Kidney (tissue), 14 donors: ENCODE measurements around the gene KICS2. TPM values are rescaled to one million over a fixed set of nuclear protein-coding genes. Genes with fewer than 3 reads are reported as not detected.

Experiments used
- DNase-seq, 5 donors: peaks; one replicate each; pipeline ENCODE4 v3.0.0-alpha.2; 2013 to 2020
- FAIRE-seq: peaks from 2 replicates; lab custom pipeline; 2012; peaks lifted over from hg19 to GRCh38; lab: Jason Lieb, UNC
- H3K27ac ChIP-seq, 2 donors: one replicate each; pipeline ENCODE4 v1.7.0; 2013; ENCODE audit warnings: low read depth in 2 of 2, low read length in 2 of 2, inconsistent platforms in 1 of 2
- H3K27me3 ChIP-seq: one replicate; pipeline ENCODE4 v1.7.1; 2013; ENCODE audit warnings: low read length, inconsistent platforms; ENCODE audit not compliant: control insufficient read depth, insufficient read depth
- H3K36me3 ChIP-seq, 3 donors: one replicate each; pipeline versions ENCODE4 v1.7.0 to v1.7.1; 2013; ENCODE audit warnings: low read length in 3 of 3, control low read depth in 1 of 3, inconsistent platforms in 1 of 3; ENCODE audit not compliant: insufficient read depth in 3 of 3, control insufficient read depth in 2 of 3
- H3K4me1 ChIP-seq, 3 donors: one replicate each; pipeline versions ENCODE4 v1.7.0 to v1.7.1; 2013; ENCODE audit warnings: low read length in 3 of 3, inconsistent platforms in 1 of 3, low read depth in 1 of 3; ENCODE audit not compliant: control insufficient read depth in 2 of 3, insufficient read depth in 2 of 3
- H3K4me3 ChIP-seq, 3 donors: one replicate each; pipeline versions ENCODE4 v1.7.0 to v1.8.1; 2013; ENCODE audit warnings: low read length in 3 of 3, control low read depth in 1 of 3, inconsistent platforms in 1 of 3
- H3K9ac ChIP-seq, 3 donors: one replicate each; pipeline versions ENCODE4 v1.7.0 to v1.7.1; 2013; ENCODE audit warnings: low read length in 3 of 3, control low read depth in 1 of 3, inconsistent platforms in 1 of 3
- H3K9me3 ChIP-seq, 3 donors: one replicate each; pipeline versions ENCODE4 v1.7.0 to v1.7.1; 2013; ENCODE audit warnings: low read length in 3 of 3, control low read depth in 1 of 3, inconsistent platforms in 1 of 3; ENCODE audit not compliant: control insufficient read depth in 2 of 3, insufficient read depth in 1 of 3
- intact Hi-C: fragments of 100-400 bp; cut with DNase I; formaldehyde crosslinking; loops from one replicate; pipeline ENCODE4 v1.11.1; 2022
- polyA plus RNA-seq: library from polyadenylated mRNA; stranded (reverse); fragments of 350-450 nt; fragmentation: Illumina TruSeq; extraction: RNeasy Lipid Tissue Mini Kit (QIAGEN cat#74804); gene quantifications from one replicate; pipeline ENCODE4 v1.2.3, GENCODE V29; 2014; ENCODE audit warnings: low read depth, low replicate concordance; ENCODE audit not compliant: insufficient read depth
- total RNA-seq: library from RNA; stranded (reverse); fragmentation: NEBNext Ultra II Directional; extraction: Animal tissue kit (Norgen Biotek cat#: 25700); gene quantifications from one replicate; pipeline ENCODE4 v1.2.1, GENCODE V29; 2021
- TF ChIP-seq, protein P1 (sequence below): IDR thresholded peaks from 3 replicates; pipeline ENCODE4 v1.5.1; 2012; ENCODE audit warnings: mild to moderate bottlenecking, moderate library complexity, borderline replicate concordance; ENCODE audit not compliant: insufficient read depth; ENCODE audit errors: extremely low read depth
- donor health status: control.
- donor health status: control.
- donor health status: control.
- donor health status: control.
- donor health status: control.
- donor health status: DM: yes; HTN: yes; CAD: no.
- donor health status: Normal renal cell carcinoma (clear cell type).

KICS2 gene
- total and polyA plus RNA-seq, 2 donors from 2014 or later, result 5.6 to 9.8 TPM

DNA sequence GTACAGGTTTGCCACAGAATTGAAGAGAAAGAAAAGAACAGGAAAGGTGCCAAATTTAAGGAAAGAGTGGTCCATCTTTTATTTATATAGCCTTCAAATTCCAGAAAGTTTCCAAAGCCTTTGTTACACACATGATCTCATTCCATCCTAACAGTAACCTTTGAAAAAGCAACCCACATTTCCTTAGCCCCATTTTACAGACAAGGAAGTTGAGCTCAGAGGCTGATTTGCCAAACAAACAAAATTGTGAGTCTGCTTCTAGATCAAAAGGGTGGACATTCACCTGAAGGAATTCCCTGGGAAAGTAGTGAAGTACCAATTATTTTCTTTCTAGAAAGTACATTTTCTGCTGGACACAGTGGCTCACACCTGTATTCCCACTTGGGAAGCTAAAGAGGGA, 32.0 kb downstream of the KICS2 start:
- peaks cover 0 to 8% (median 5%) of the 10 kb centered on the region in 3 donors for H3K36me3 ChIP-seq
- TF ChIP-seq, protein P1, sequence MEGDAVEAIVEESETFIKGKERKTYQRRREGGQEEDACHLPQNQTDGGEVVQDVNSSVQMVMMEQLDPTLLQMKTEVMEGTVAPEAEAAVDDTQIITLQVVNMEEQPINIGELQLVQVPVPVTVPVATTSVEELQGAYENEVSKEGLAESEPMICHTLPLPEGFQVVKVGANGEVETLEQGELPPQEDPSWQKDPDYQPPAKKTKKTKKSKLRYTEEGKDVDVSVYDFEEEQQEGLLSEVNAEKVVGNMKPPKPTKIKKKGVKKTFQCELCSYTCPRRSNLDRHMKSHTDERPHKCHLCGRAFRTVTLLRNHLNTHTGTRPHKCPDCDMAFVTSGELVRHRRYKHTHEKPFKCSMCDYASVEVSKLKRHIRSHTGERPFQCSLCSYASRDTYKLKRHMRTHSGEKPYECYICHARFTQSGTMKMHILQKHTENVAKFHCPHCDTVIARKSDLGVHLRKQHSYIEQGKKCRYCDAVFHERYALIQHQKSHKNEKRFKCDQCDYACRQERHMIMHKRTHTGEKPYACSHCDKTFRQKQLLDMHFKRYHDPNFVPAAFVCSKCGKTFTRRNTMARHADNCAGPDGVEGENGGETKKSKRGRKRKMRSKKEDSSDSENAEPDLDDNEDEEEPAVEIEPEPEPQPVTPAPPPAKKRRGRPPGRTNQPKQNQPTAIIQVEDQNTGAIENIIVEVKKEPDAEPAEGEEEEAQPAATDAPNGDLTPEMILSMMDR, result no peak
- no peak for DNase-seq
- no peak for FAIRE-seq
- intact Hi-C loops, result no loop called here
- H3K9ac ChIP-seq, result no peak overlapping the region
- no peaks in the 10 kb centered on the region for H3K27me3 ChIP-seq
- no peaks in the 10 kb centered on the region for H3K9me3 ChIP-seq
- no peaks in the 10 kb centered on the region for H3K4me1 ChIP-seq
- H3K27ac ChIP-seq, result no peak overlapping the region
- no peak overlapping the region for H3K4me3 ChIP-seq

DNA sequence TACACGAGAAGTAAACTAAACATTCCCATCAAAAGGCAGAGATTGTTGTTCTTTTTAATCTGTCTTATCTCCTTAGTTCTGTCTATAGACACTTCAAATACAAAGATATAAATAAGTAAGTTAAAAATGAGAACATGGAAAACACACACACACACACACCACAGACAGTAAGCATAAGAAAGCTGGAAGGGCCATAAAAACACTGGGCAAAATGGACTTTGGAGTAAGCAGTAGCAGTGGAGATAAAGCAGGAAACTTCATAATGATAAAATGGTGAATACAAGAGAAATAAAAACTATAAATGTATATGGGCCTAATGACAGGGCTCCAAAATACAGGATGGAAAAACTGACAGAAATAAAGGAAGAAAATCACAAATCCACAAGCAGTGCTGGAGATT, 32.6 kb downstream of the KICS2 start:
- H3K9ac ChIP-seq, result no peak overlapping the region
- H3K36me3 ChIP-seq, result peaks cover 0 to 8% (median 5%) of the 10 kb centered on the region in 3 donors
- no peaks in the 10 kb centered on the region for H3K4me1 ChIP-seq
- TF ChIP-seq, protein P1, result no peak
- no peak overlapping the region for H3K4me3 ChIP-seq
- DNase-seq (no peak), FAIRE-seq (no peak)
- intact Hi-C loops, result no loop called here
- no peaks in the 10 kb centered on the region for H3K9me3 ChIP-seq
- H3K27me3 ChIP-seq, result no peaks in the 10 kb centered on the region
- no peak overlapping the region for H3K27ac ChIP-seq

DNA sequence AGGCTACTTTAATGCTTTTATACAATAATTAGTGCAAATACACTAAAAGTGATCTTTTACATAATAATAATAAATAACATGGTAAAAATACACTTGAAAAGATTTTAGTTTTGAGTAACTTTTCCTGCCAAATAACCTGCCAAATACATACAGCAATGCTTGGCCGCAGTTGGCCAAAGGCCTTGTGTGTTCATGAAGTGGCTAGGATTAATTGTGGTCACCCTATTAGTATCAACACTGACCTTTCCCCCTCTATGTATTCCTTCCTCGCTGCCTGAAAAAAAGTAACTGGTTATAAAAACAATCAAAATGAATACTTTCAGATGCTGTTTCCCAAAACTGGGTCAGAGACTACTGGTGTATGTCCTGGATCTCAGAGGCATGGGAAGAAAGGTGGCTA, 34.3 kb downstream of the KICS2 start:
- Histone ChIP-seq H3K27ac (no peak overlapping the region), H3K4me3 (no peak overlapping the region), H3K9ac (no peak overlapping the region), H3K4me1 (no peaks in the 10 kb centered on the region), H3K27me3 (no peaks in the 10 kb centered on the region), H3K9me3 (no peaks in the 10 kb centered on the region), H3K36me3 (no peaks in the 10 kb centered on the region)
- intact Hi-C loops, result no loop called here
- DNase-seq (no peak), FAIRE-seq (no peak)
- TF ChIP-seq, protein P1, result no peak

DNA sequence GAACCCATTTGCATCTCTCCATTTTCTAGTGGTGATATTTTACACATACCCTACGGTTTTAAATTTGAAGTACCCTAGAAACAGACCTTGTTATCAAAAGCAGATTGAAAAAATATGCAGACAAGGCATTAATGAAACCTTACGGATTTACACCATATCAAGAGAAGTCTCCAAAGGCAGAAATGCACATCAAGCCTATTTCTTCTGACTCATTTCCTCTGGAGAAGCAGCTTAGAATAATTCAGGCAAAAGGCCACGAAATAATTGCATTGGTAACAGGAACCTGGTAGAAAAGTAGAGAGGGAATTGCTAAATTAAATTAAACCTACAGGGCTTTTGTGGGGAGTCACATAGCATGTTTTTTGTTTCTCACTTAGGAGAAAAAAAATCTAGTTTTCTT, 34.7 kb downstream of the KICS2 start:
- Histone ChIP-seq H3K27me3 (no peaks in the 10 kb centered on the region), H3K9ac (no peak overlapping the region), H3K4me1 (no peaks in the 10 kb centered on the region), H3K27ac (no peak overlapping the region), H3K36me3 (no peaks in the 10 kb centered on the region), H3K4me3 (no peak overlapping the region), H3K9me3 (no peaks in the 10 kb centered on the region)
- DNase-seq, result no peak
- TF ChIP-seq, protein P1, result no peak
- FAIRE-seq, result no peak
- intact Hi-C loops, result no loop called here
